HG02759 (cell line): ENCODE results near the gene MEGF9.

ENCODE experiments used
- ATAC-seq: cut with Tn5 transposase; IDR thresholded peaks from one replicate; pipeline ENCODE4 v1.9.1; 2021; ENCODE audit warnings: mild to moderate bottlenecking, moderate library complexity; ENCODE audit not compliant: unreplicated experiment

MEGF9 gene

DNA sequence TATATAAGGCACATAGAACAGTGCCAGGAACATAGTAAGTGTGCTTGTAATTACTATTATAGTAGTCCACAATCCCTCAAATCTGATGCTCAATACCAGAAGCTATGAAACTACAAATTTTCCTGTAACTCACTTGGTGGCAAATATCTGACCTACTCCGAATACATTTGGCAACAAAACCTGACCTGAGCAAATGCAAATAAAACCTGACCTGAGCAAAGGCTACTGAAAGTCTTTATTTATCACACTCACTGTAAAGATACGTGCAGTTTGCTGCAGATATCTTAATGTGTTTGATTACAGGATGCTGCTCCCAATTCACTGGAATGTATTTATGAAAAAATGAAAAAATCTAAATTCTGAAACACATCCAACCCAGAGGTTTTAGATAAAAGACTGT, 7.1 kb downstream of the MEGF9 start:
- ATAC-seq = no peak

DNA sequence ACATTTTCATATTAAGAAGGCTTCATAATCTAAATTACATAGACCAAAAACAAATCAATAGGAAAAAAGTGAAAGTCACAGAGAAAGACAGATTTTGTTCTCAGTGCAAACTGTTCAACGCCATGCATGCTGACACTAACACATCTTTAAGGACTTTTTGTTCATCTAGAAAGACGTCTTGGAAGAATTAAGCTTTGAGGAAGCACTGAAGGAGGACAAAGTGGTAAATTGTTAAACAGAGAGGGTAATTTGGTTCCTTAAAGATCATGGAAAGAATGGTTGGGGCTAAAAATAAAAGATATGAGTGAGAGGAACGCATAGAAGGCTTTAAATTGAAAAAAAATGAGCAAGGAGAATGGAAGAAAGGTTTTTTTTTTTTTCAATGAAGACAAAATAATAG, 9.1 kb downstream of the MEGF9 start:
- no peak for ATAC-seq

DNA sequence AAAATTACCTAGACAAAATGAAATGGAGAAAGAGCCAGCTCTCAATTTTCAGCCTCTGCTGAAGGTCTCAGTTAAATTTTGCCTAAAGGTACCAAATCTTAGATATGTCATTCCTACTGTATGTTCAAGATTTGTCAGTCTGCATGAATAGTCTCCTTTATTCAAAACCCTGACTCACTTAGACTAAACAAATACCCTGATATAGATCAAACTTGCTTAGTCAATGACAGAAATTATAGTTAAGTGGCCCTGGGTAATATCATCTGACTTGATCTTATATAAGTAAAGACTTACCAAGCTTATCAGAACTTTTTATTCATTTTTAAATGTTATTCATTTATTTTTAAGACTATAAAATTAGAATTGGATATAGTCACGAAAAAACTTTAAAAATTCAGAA, 12.2 kb downstream of the MEGF9 start:
- ATAC-seq = no peak

DNA sequence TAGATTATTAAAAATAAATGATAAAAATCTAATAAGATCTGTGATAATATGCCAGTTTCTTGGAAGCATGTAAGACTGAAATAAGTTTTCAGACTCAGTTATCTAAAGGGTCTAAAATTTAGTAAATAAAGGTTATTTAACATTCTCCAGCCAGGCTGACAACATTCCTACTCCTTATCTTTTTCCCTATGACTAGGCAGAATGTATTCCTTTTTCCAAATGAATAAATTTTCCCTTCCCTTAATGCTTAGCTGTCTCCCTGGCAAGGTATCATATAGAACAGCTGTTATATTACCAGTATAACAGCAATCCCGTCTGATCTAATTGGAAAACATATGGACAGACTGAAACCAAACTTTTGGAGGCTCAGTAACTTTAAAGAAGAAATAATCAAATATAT, 13.0 kb downstream of the MEGF9 start:
- ATAC-seq = no peak

DNA sequence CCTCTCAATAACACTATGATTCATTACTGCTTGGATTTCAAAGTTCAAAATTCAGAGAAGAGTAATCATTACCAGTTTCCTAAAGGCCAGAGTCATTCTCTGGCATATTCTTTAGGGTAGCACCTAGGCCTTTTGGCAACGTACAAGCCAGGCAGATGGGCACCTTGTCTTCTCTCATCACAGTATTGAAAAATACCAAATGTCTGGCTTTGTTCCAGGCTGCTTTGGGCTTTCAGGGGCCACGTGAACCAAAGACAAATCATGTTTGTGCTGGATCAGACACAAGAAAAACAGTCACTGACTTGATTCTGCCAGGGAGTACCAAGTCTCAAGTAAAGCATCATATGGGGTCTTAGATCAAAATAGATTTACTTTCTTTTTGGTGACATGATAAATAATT, 15.5 kb downstream of the MEGF9 start:
- ATAC-seq = no peak

DNA sequence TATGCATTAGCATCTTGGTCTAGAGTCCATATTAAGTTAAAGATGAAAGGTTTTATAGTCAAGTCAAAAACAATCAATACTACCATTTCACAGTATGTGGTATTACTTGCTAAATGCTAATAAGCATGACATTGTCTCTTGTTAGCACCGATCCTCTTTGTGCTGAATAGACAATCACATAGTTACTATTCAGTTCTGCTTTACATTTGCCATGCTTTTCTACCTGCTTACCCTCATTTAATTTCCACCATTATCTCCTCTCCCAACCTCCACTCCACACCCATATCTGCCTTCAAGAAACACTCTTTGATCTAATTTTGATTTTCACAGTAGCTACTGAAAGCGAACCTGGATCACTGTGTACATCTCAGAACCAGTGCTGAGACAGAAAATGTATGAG, 16.8 kb downstream of the MEGF9 start:
- no peak for ATAC-seq

DNA sequence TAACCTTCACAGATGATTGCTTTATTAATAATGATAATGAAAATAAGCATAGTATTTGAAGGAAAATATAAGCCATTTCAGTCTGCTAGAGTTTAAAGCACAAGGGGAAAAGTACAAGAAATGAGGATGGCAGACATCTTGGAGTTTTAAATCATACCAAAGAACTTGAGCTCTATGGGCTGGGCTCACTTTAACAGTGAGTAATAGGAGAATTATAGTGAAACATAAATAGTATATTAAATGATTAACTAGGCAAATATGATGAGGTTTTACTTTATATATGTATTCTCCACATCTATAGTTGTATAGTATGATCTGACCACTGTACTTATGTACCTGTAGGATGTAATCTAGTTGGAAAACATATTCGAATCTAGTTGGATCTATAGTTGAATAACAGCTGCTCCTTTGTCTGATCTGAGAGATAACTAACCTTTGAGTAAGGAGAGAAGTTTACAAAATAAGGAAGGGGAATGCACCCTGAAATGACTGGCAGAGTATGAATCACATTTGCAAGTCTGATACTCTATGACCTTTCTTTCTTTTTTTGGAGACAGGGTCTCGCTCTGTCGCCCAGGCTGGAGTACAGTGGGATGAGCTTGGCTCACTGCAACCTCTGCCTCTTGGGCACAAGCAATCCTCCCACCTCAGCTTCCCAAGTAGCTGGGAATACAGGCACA, 17.6 kb downstream of the MEGF9 start:
- ATAC-seq = peak; percentile 21

DNA sequence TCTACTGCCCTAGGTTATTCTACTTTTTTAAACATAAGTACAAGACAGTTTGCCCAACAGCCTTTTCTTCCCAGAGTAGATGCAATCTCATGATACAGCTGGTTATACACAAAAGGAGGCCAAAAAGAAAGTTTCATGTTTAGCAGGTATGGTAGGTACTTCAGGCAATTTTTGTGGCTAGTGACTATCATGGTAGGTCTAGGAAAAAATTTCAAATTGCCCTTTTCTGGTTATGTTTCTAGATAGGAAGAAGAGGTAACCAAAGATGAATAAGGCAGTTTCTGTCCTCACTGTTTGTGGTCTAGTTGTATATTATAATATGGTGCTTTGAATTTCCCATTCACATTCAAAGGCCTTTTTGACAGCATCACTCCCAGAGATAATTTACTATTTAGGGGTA, 19.7 kb downstream of the MEGF9 start:
- ATAC-seq = peak; percentile 50

DNA sequence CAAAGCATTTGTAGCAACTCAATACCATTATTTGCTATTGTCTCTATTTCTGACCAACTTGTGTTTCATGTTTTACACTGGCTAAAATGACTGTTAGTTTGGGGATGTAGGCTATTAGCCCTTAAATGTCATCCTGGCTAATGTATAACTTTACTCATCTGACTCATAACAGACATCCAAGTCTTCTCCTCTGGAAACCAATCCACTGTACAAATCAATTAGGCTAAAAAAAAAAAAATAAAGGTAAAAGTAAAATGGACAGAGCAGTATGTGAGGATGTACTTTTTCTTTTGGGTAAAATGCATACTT, 20.6 kb downstream of the MEGF9 start:
- ATAC-seq = peak; percentile 57

DNA sequence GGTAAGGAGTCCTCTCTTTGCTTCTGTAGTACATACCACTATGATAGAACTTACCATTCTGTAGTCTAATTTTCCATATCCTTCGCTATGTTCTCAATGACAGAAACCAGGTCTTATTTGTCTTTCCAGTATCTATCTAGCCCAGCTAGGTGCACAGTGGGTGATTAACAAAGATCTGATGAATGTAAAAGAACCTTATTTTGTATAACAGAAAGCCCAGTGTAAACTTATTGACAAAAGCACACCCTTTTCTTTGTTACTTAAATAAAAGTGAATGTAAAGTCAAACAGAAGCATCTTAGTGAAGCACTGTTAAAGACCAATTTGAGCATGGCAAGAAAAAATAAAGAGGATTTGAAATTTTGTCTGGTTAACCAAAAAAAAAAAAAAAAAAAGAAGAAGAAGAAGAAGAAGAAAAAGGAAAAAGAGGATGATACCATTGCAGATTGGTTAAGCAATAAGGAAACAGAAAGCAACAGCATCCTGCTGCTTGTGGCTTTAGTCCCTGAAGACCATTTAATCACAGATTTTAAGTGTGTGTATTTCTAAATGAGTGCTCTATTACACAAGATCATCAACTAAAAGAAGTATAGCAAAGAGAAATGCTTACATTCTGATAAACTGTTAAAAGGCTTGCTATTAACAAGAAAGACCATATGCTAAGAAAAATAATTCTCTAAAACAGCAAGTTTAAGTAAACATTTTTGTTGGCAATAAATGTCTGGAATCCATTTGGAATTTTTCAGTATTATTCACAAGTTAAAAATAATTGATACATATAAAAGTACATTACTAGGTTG, 21.2 kb downstream of the MEGF9 start:
- peak; percentile 54 for ATAC-seq

DNA sequence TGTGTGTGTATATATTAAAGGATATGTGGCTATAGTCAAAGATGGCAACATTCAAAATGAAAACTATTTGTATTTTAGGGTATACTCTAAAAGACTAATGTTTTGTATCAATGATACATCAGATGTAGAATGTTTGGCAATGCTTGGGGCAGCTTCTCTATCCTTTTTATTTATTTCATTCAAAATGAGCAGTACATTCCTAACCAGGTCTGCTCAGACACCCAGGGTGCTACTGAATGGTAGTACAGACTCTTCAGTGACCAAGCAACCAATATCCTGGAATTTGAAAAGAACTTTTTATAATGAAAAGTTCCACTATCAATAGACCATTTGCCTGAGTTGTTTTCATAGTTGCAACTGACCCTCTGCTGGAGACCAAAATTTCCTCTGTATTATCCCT, 23.9 kb downstream of the MEGF9 start:
- no peak for ATAC-seq

DNA sequence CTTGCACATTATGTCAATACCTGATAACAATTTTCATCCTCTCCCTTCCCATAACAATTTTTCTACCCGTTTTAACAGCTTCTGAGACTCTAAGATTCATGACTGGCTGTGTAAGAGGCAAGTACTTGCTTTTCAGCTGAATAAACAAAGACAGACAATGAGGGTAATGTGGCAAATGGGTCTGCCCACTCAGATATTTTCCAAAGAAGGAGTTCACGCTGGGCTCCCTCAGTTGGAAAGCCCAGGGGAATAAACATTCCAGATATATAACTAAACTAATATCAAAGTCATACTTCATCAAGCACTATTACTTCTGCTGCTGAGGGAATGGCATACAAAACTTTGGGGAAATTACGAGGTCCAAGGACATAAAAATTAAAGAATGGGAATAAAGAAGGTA, 24.4 kb downstream of the MEGF9 start:
- ATAC-seq = no peak

DNA sequence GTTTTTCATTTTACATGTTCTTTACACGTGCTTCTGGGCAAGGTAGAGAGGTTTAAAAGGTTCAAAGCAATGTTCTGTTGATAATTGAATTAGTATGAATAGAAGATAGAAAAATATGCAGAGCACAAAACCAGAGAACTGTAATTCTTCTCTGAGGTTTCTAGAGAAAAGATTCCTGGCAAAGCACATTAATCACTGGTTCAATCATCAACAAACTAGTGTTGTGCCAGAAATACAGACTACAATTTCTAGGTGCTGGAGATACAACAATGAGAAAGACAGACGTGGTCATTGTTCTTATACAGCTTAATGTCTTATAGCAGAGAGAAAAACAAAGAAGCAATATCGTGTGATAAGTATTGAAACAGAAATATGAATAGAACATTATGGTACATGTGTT, 25.5 kb downstream of the MEGF9 start:
- ATAC-seq = no peak

DNA sequence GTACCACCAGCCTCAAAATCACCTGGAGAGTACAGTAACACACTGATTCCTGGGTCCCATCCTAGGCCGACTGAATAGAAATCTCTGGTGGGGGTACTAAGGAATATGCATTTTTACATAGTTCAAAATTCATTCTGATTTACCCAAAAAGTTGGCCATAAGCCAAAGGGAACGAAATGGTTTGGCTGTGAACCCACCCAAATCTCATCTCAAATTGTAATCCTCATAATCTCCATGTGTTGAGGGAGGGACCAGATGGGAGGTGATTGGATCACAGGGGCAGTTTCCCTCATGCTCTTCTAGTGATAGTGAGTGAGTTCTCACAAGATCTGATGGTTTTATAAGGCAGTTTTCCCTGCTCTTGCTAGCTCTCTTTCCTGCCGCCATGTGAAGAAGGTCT, 31.1 kb downstream of the MEGF9 start:
- ATAC-seq = no peak

DNA sequence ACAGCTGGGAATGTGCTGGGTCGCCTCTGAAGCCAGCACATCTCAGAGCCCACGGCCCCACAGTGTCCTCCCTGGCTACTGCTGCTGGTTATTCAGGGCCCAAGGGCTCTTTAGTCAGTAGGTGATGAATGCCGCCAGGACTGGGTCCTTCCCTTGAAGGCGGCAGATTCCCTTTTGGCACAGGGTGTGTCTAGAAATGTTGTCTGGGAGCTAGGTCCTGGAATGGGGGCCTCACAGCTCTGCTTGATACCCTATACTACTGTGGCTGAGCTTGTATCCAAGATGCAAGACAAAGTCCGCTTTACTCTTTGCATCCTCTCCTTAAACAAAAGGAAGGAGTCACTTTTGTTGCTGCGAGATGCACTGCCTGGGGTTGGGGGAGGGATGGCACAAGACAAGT, 33.1 kb downstream of the MEGF9 start:
- no peak for ATAC-seq

DNA sequence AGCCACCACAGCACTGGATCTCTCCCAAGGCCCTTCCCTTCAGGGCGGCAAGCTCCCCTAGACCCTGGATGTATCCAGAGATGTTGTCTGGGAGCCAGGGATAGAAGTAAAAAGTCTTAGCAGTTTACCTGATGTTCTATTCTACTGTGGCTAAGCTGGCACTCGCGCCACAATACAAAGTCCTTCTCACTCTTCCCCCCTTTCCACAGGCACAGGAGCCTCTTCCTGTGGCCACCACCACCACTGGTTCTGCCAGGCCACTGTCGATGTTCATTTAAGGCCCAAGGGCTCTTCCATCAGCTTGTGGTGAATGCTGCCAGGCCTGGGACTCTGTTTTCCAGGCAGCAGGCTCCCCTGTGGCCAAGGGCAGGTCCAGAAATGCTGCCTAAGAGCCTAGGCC, 33.7 kb downstream of the MEGF9 start:
- no peak for ATAC-seq

DNA sequence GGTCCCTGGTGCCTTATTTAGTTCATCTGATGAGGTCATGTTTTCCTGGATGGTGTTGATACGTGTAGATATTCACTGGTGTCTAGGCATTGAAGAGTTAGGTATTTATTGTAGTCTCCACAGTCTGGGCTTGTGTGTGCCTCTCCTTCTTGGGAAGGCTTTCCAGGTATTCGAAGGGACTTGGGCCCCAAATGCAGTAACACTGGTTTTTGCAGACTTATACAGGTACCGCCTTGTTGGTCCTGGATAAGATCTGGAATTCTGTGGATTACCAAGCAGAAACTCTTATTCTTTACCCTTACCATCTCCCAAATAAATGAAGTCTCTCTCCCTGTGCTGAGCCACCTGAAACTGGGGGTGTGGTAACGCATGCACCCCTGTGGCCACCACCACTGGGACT, 34.1 kb downstream of the MEGF9 start:
- ATAC-seq = no peak

DNA sequence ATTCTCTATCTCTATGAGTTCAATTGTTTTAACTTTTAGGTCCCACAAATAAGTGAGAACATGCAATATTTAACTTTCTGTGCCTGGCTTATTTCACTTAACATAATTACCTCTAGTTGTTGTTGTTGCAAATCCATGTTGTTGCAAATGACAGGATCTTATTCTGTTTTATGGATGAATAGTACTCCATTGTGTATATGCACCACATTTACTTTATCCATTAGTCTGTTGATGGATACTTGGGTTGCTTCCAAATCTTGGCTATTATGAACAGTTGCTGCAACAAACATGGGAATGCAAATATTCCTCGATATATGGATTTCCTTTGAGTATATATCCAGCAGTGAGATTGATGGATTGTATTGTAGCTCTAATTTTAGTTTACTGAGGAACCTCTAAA, 36.3 kb downstream of the MEGF9 start:
- no peak for ATAC-seq

DNA sequence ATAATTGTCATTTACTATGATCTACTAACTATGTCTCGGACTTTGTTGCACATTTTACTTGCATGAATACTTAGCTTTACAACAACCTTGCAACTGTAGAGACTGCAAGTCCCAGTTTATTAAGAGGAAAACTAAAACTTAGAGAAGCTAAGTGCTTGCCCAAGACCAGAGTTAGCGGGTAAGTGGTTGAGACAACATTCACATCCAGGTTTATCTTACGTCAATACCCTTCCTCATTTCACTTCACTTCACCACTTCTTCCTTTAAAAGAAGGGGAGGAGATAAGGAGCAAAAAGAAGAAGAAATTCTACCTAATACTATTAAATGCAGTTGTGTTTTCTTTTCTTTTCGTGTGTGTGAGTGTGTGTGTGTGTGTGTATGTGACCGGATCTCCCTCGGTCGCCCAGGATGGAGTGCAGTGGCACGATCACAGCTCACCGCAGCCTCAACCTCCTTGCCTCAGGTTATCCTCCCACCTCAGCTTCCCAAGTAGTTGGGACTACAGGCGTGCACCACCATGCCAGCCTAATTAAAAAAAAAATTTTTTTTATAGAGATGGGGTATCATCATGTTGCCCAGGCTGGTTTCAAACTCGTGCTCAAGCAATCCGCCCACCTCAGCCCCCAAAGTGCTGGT, 37.4 kb downstream of the MEGF9 start:
- ATAC-seq = no peak

DNA sequence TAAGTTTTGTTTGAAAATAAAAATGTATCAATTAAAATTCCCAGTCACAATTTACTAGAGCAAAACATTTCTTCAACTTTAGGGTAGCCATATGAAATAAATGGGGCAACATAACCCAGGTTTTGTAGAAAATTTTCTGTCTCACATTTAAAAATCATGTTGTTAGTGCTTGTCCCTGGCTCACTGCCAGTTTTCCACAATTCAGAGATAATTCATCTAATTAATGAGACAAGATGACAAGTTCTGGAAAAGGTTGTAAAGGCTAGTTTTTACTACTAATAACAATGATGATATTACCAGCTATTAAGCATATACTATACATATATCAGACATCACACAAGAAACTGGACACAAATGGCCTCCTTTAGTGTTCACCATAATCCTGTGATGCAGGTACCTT, 45.9 kb downstream of the MEGF9 start:
- no peak for ATAC-seq

DNA sequence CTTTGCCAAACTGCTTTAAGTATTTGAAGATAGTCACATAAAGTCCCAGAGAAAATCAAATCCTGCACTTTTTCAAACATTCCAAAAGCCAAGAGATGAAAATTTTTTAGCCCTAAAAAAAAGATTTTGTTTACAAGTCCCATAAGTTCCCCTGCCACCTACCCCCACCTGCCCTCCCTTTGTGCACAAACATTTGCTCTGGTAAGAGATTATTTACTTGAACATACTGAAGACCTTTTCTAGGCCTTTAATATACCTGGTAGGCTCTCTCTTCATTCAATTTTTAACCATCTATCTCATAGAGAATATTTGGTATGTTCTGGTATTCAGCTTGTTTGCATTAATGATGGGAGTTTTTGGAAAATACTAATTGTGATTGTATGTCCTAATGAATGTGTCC, 50.3 kb downstream of the MEGF9 start:
- ATAC-seq = no peak

DNA sequence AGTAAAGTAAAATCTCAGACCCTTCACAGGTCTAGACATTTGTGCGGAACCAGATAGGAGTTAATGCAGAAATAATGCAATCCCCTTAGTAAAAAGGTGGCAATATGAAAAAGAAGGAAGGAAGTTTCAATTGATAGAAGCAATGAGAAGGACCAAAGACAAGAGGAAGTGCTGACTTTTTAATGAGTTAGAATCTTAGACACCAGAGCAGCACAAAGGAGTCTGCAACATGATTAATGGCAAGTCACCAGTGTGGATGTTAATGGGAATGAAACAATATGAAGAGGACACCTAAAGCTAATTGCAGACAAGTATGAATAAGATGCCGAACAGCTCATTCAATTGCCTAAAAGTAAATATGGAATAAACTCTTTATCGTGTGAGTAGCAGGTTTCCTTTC, 50.9 kb downstream of the MEGF9 start:
- no peak for ATAC-seq
